KOPT-K1 (cell line): Measurements from ENCODE around the gene UQCR11.
"Not testable (repeated sequence)": the region's sequence is repeated elsewhere in the genome, so short reads cannot be mapped to it uniquely, and the experiment has no call there.

Experiments used
- H3K27ac ChIP-seq: fragments of 200-600 bp; sonication (generic); 2 replicates; pipeline ENCODE4 v1.5.1; 2016; ENCODE audit warnings: antibody characterized with exemption, mild to moderate bottlenecking, low read depth, low read length; ENCODE audit not compliant: poor library complexity, severe bottlenecking
- H3K36me3 ChIP-seq: fragments of 200-600 bp; sonication (generic); 2 replicates; pipeline ENCODE4 v1.5.1; 2017; ENCODE audit warnings: antibody characterized with exemption, mild to moderate bottlenecking, low read length, moderate library complexity; ENCODE audit not compliant: insufficient read depth
- H3K9me3 ChIP-seq: fragments of 200-600 bp; sonication (generic); 2 replicates; pipeline ENCODE4 v1.5.1; 2017; ENCODE audit warnings: antibody characterized with exemption, low read length, mild to moderate bottlenecking; ENCODE audit not compliant: insufficient read depth, poor library complexity, severe bottlenecking

UQCR11 gene

GRCh38 chr19:1646149-1646548, 40.9 kb upstream of the UQCR11 start:
- Histone ChIP-seq H3K36me3 (peaks cover 91% of the 10 kb centered on the region), H3K27ac (no peak overlapping the region), H3K9me3 (no peaks in the 10 kb centered on the region)

GRCh38 chr19:1645299-1645698, 40.0 kb upstream of the UQCR11 start:
- no peaks in the 10 kb centered on the region for H3K9me3 ChIP-seq
- H3K36me3 ChIP-seq, result peaks cover 100% of the 10 kb centered on the region
- no peak overlapping the region for H3K27ac ChIP-seq

- Histone ChIP-seq H3K9me3 (no peaks in the 10 kb centered on the region), H3K27ac (no peak overlapping the region), H3K36me3 (peaks cover 100% of the 10 kb centered on the region)
Measured at GRCh38 chr19:1644070-1644469, 38.8 kb upstream of the UQCR11 start.

- H3K9me3 ChIP-seq, H3K27ac ChIP-seq: not testable (repeated sequence)
- peaks cover 100% of the 10 kb centered on the region for H3K36me3 ChIP-seq
Measured at GRCh38 chr19:1640893-1641448, 35.7 kb upstream of the UQCR11 start.

- H3K9me3 ChIP-seq, result no peaks in the 10 kb centered on the region
- H3K36me3 ChIP-seq, result peaks cover 100% of the 10 kb centered on the region
- H3K27ac ChIP-seq, result no peak overlapping the region
Measured at GRCh38 chr19:1636325-1637236, 31.3 kb upstream of the UQCR11 start.

GRCh38 chr19:1634938-1635243, 29.6 kb upstream of the UQCR11 start:
- peaks cover 100% of the 10 kb centered on the region for H3K36me3 ChIP-seq
- H3K9me3 ChIP-seq, result no peaks in the 10 kb centered on the region
- no peak overlapping the region for H3K27ac ChIP-seq

- peaks cover 100% of the 10 kb centered on the region for H3K36me3 ChIP-seq
- H3K9me3 ChIP-seq, result no peaks in the 10 kb centered on the region
- no peak overlapping the region for H3K27ac ChIP-seq
Measured at GRCh38 chr19:1634242-1634937, 29.1 kb upstream of the UQCR11 start.

GRCh38 chr19:1633269-1633826, 28.1 kb upstream of the UQCR11 start:
- H3K27ac ChIP-seq, result no peak overlapping the region
- no peaks in the 10 kb centered on the region for H3K9me3 ChIP-seq
- H3K36me3 ChIP-seq, result peaks cover 90% of the 10 kb centered on the region

- H3K9me3 ChIP-seq, result no peaks in the 10 kb centered on the region
- H3K36me3 ChIP-seq, result peaks cover 83% of the 10 kb centered on the region
- H3K27ac ChIP-seq, result no peak overlapping the region
Measured at GRCh38 chr19:1632462-1633268, 27.4 kb upstream of the UQCR11 start.

GRCh38 chr19:1631557-1632100, 26.4 kb upstream of the UQCR11 start:
- H3K9me3 ChIP-seq, result no peaks in the 10 kb centered on the region
- H3K36me3 ChIP-seq, result peaks cover 80% of the 10 kb centered on the region
- no peak overlapping the region for H3K27ac ChIP-seq

- Histone ChIP-seq H3K27ac (no peak overlapping the region), H3K36me3 (peaks cover 80% of the 10 kb centered on the region), H3K9me3 (no peaks in the 10 kb centered on the region)
Measured at GRCh38 chr19:1630811-1631210, 25.5 kb upstream of the UQCR11 start.

- Histone ChIP-seq H3K36me3 (peaks cover 80% of the 10 kb centered on the region), H3K27ac (no peak overlapping the region), H3K9me3 (no peaks in the 10 kb centered on the region)
Measured at GRCh38 chr19:1630012-1630411, 24.8 kb upstream of the UQCR11 start.

- Histone ChIP-seq H3K9me3 (no peaks in the 10 kb centered on the region), H3K36me3 (peaks cover 80% of the 10 kb centered on the region), H3K27ac (no peak overlapping the region)
Measured at GRCh38 chr19:1629256-1629808, 24.1 kb upstream of the UQCR11 start.

GRCh38 chr19:1627194-1627593, 21.9 kb upstream of the UQCR11 start:
- H3K27ac ChIP-seq, result no peak overlapping the region
- peaks cover 80% of the 10 kb centered on the region for H3K36me3 ChIP-seq
- no peaks in the 10 kb centered on the region for H3K9me3 ChIP-seq
